IMR-90 (cell line): ENCODE data around the gene CLIC5. TPM values are rescaled to one million over a fixed set of nuclear protein-coding genes. Genes with fewer than 3 reads are reported as not detected.

Experiments
- ATAC-seq: fragments of 200-7000 bp; cut with Tn5 transposase; 2 replicates; pipeline ENCODE4 v1.9.1; 2020; ENCODE audit warnings: low read depth, mild to moderate bottlenecking, moderate library complexity
- BruUV-seq: library from RNA; stranded (reverse); fragments of 400-500 nt; replicated peaks from 2 replicates; lab custom pipeline; 2021; lab: Mats Ljungman, UMichigan
- CTCF ChIA-PET: fragments of 300-600 bp; formaldehyde crosslinking; extraction: SDS; loops from one replicate; lab custom pipeline; 2021; ENCODE audit warnings: antibody characterized with exemption; lab: Yijun Ruan, JAX
- POLR2A ChIA-PET: fragments of 300-600 bp; sonication (Branson Sonifier 250); formaldehyde crosslinking; loops from one replicate; lab custom pipeline; 2022; ENCODE audit warnings: antibody characterized with exemption; ENCODE audit not compliant: unreplicated experiment; lab: Charles Lee
- DNase-seq: peaks from one replicate; pipeline ENCODE4 v3.0.0; 2013
- H2AFZ ChIP-seq: replicated peaks from 2 replicates; pipeline ENCODE3; 2013; ENCODE audit warnings: low read length, mild to moderate bottlenecking; ENCODE audit not compliant: poor library complexity
- H2AK5ac ChIP-seq: 2 replicates; pipeline ENCODE4 v1.6.1; 2013; ENCODE audit warnings: low read depth, low read length, inconsistent platforms
- H2AK9ac ChIP-seq: replicated peaks from 2 replicates; pipeline ENCODE3; 2013; ENCODE audit warnings: mild to moderate bottlenecking, low read depth, low read length, moderate library complexity; ENCODE audit not compliant: poor library complexity
- H2BK120ac ChIP-seq: 2 replicates; pipeline ENCODE4 v1.6.1; 2013; ENCODE audit warnings: low read depth, low read length, inconsistent platforms
- H2BK15ac ChIP-seq: 3 replicates; pipeline ENCODE4 v1.6.1; 2013; ENCODE audit warnings: low read depth, low read length, inconsistent platforms
- H2BK20ac ChIP-seq: 2 replicates; pipeline ENCODE4 v1.6.1; 2013; ENCODE audit warnings: low read depth, mild to moderate bottlenecking, inconsistent platforms, low read length, moderate library complexity
- H2BK5ac ChIP-seq: 2 replicates; pipeline ENCODE4 v1.6.1; 2013; ENCODE audit warnings: mild to moderate bottlenecking, low read depth, low read length, inconsistent platforms; ENCODE audit not compliant: poor library complexity, severe bottlenecking
- H3K14ac ChIP-seq: replicated peaks from 2 replicates; pipeline ENCODE4 v1.6.1; 2013; ENCODE audit warnings: low read depth, low read length, inconsistent platforms
- H3K18ac ChIP-seq: 2 replicates; pipeline ENCODE4 v1.6.1; 2013; ENCODE audit warnings: low read depth, low read length, control low read depth
- H3K23ac ChIP-seq: 2 replicates; pipeline ENCODE4 v1.6.1; 2013; ENCODE audit warnings: low read depth, low read length, inconsistent platforms
- H3K27ac ChIP-seq: 2 replicates; pipeline ENCODE4 v1.5.1; 2013; ENCODE audit warnings: mild to moderate bottlenecking, control low read depth, low read length; ENCODE audit not compliant: insufficient read depth
- H3K27me3 ChIP-seq: 2 replicates; pipeline ENCODE4 v1.6.1; 2013; ENCODE audit warnings: low read length; ENCODE audit not compliant: control insufficient read depth, insufficient read depth
- H3K36me3 ChIP-seq: 2 replicates; pipeline ENCODE4 v1.6.1; 2013; ENCODE audit warnings: low read length, mixed read lengths; ENCODE audit not compliant: control insufficient read depth, insufficient read depth
- H3K4ac ChIP-seq: 2 replicates; pipeline ENCODE4 v1.6.1; 2013; ENCODE audit warnings: low read depth, low read length, inconsistent platforms
- H3K4me1 ChIP-seq: 2 replicates; pipeline ENCODE4 v1.6.1; 2013; ENCODE audit warnings: low read length, mixed read lengths; ENCODE audit not compliant: control insufficient read depth, insufficient read depth
- H3K4me2 ChIP-seq: 2 replicates; pipeline ENCODE4 v1.6.1; 2013; ENCODE audit warnings: low read depth, mild to moderate bottlenecking, control low read depth, low read length, moderate library complexity
- H3K4me3 ChIP-seq: 2 replicates; pipeline ENCODE4 v1.5.1; 2013; ENCODE audit warnings: low read depth, mild to moderate bottlenecking, control low read depth, low read length, moderate library complexity; ENCODE audit not compliant: insufficient read depth
- H3K56ac ChIP-seq: 2 replicates; pipeline ENCODE4 v1.6.1; 2013; ENCODE audit warnings: low read length, inconsistent platforms; ENCODE audit not compliant: insufficient read depth; ENCODE audit errors: extremely low read depth
- H3K79me1 ChIP-seq, 2 experiments: 2 replicates each; pipeline ENCODE4 v1.6.1; 2013; ENCODE audit warnings: low read length in 2 of 2, inconsistent platforms in 1 of 2, low read depth in 1 of 2
- H3K9ac ChIP-seq: 2 replicates; pipeline ENCODE4 v1.6.1; 2013; ENCODE audit warnings: low read depth, low read length, control low read depth
- H3K9me1 ChIP-seq: 2 replicates; pipeline ENCODE4 v1.6.1; 2013; ENCODE audit warnings: low read length, inconsistent platforms; ENCODE audit not compliant: insufficient read depth
- H3K9me3 ChIP-seq: 2 replicates; pipeline ENCODE4 v1.6.1; 2013; ENCODE audit warnings: low read length; ENCODE audit not compliant: control insufficient read depth, insufficient read depth
- H4K20me1 ChIP-seq: 2 replicates; pipeline ENCODE4 v1.6.1; 2013; ENCODE audit warnings: low read length, inconsistent platforms; ENCODE audit not compliant: insufficient read depth
- H4K5ac ChIP-seq: 2 replicates; pipeline ENCODE4 v1.6.1; 2013; ENCODE audit warnings: mild to moderate bottlenecking, low read depth, low read length, control low read depth
- H4K8ac ChIP-seq, 2 experiments: 2 replicates each; pipeline ENCODE4 v1.6.1; 2013; ENCODE audit warnings: low read depth in 2 of 2, low read length in 2 of 2, control low read depth in 1 of 2, inconsistent platforms in 1 of 2
- H4K91ac ChIP-seq: 2 replicates; pipeline ENCODE4 v1.6.1; 2013; ENCODE audit warnings: low read depth, low read length, inconsistent platforms; ENCODE audit not compliant: insufficient read depth
- BHLHE40 ChIP-seq: fragments of 150-350 bp; IDR thresholded peaks from 2 replicates; pipeline ENCODE4 v1.6.1; 2016; ENCODE audit warnings: mild to moderate bottlenecking, low read depth, low read length
- CEBPB ChIP-seq: IDR thresholded peaks from 2 replicates; pipeline ENCODE4 v1.6.1; 2012; ENCODE audit warnings: low read depth, low read length, improper control_type of control experiment
- CHD1 ChIP-seq: IDR thresholded peaks from 2 replicates; pipeline ENCODE4 v1.6.1; 2012; ENCODE audit warnings: low read depth, low read length, improper control_type of control experiment
- CTCF ChIP-seq: conservative IDR thresholded peaks from 2 replicates; pipeline ENCODE4 v1.5.1; 2012; ENCODE audit warnings: mild to moderate bottlenecking, low read depth, low read length, improper control_type of control experiment
- ELK1 ChIP-seq: fragments of 150-350 bp; IDR thresholded peaks from 2 replicates; pipeline ENCODE4 v1.6.1; 2016; ENCODE audit warnings: low read depth, mild to moderate bottlenecking, low read length, moderate library complexity, borderline replicate concordance
- FOS ChIP-seq: fragments of 150-350 bp; IDR thresholded peaks from 2 replicates; pipeline ENCODE4 v1.6.1; 2016; ENCODE audit warnings: low read depth, low read length
- MAFK ChIP-seq: IDR thresholded peaks from 2 replicates; pipeline ENCODE4 v1.6.1; 2012; ENCODE audit warnings: low read depth, low read length, improper control_type of control experiment
- MAZ ChIP-seq: IDR thresholded peaks from 2 replicates; pipeline ENCODE4 v1.6.1; 2012; ENCODE audit warnings: low read depth, mild to moderate bottlenecking, low read length, improper control_type of control experiment, moderate library complexity, borderline replicate concordance
- MXI1 ChIP-seq: IDR thresholded peaks from 2 replicates; pipeline ENCODE4 v1.6.1; 2012; ENCODE audit warnings: low read depth, mild to moderate bottlenecking, low read length, moderate library complexity, borderline replicate concordance
- NFE2L2 ChIP-seq: fragments of 150-350 bp; IDR thresholded peaks from 2 replicates; pipeline ENCODE4 v1.6.1; 2016; ENCODE audit warnings: low read depth, mild to moderate bottlenecking, low read length
- POLR2A ChIP-seq: IDR thresholded peaks from 2 replicates; pipeline ENCODE4 v1.6.1; 2012; ENCODE audit warnings: mild to moderate bottlenecking, low read depth, low read length
- RAD21 ChIP-seq: IDR thresholded peaks from 2 replicates; pipeline ENCODE4 v1.6.1; 2012; ENCODE audit warnings: low read length, improper control_type of control experiment
- RCOR1 ChIP-seq: IDR thresholded peaks from 2 replicates; pipeline ENCODE4 v1.6.1; 2012; ENCODE audit warnings: mild to moderate bottlenecking, low read length, improper control_type of control experiment; ENCODE audit not compliant: insufficient replicate concordance
- RFX5 ChIP-seq: IDR thresholded peaks from 2 replicates; pipeline ENCODE4 v1.8.0; 2012; ENCODE audit warnings: low read depth, mild to moderate bottlenecking, low read length, moderate library complexity
- SMC3 ChIP-seq: fragments of 150-350 bp; IDR thresholded peaks from 2 replicates; pipeline ENCODE4 v1.6.1; 2016; ENCODE audit warnings: low read depth, mild to moderate bottlenecking, antibody characterized with exemption, low read length, moderate library complexity
- USF2 ChIP-seq: fragments of 150-350 bp; IDR thresholded peaks from 2 replicates; pipeline ENCODE4 v1.6.1; 2017; ENCODE audit warnings: mild to moderate bottlenecking, antibody characterized with exemption, low read length, low read depth
- WGBS, 2 experiments: methylation state at CpG; one replicate each; pipeline versions ENCODE4 v1.1.5 to v1.1.7; 2013; ENCODE audit warnings: missing lambda C conversion rate in 2 of 2; ENCODE audit not compliant: insufficient read length in 1 of 2; ENCODE audit errors: extremely low coverage in 2 of 2; 5-methylcytosine and 5-hydroxymethylcytosine counted together
- dilution Hi-C: fragments of 300-500 bp; cut with HindIII; formaldehyde crosslinking; loops from one replicate; pipeline ENCODE4 v1.14.3; 2018; ENCODE audit warnings: low sequenced_read_pairs; ENCODE audit not compliant: unreplicated experiment
- in situ Hi-C: fragments of 300-500 bp; cut with MboI; formaldehyde crosslinking; loops from 3 replicates; pipeline ENCODE4 v1.14.3; 2019; ENCODE audit warnings: low sequenced_read_pairs, inconsistent platforms, mixed read lengths
- intact Hi-C: fragments of 100-400 bp; cut with micrococcal nuclease; formaldehyde crosslinking; loops from 2 replicates; pipeline ENCODE4 v1.10.0; 2022
- polyA plus RNA-seq, 3 experiments: library from polyadenylated mRNA; depleted of rRNA; stranded (reverse); fragments of >200 nt; gene quantifications; 2 replicates each; pipeline ENCODE4 v1.2.3, GENCODE V29; 2012; ENCODE audit warnings: low replicate concordance in 1 of 3
- total RNA-seq: library from RNA; depleted of rRNA; stranded (reverse); fragments of >200 nt; gene quantifications from 2 replicates; pipeline ENCODE4 v1.2.3, GENCODE V29; 2012

CLIC5 gene
- total and polyA plus RNA-seq, 2 of the 4 experiments (the other 2 are of a cell fraction) = not detected

GRCh38 chr6:45990162-45990561 is 25.5 kb downstream of the CLIC5 start:
- H3K4me2 ChIP-seq = no peak overlapping the region
- TF ChIP-seq RAD21 = no peak
- no peak for TF ChIP-seq BHLHE40
- no peak for TF ChIP-seq CHD1
- no peak for TF ChIP-seq SMC3
- no peak for TF ChIP-seq RFX5
- TF ChIP-seq MXI1 = no peak
- no peak for TF ChIP-seq FOS
- TF ChIP-seq CTCF = no peak
- no peak for TF ChIP-seq USF2
- TF ChIP-seq MAZ = no peak
- TF ChIP-seq RCOR1 = no peak
- TF ChIP-seq POLR2A = no peak
- TF ChIP-seq ELK1 = no peak
- TF ChIP-seq MAFK = no peak
- no peak for TF ChIP-seq CEBPB
- no peak for TF ChIP-seq NFE2L2
- ChIA-PET CTCF (no interaction called here), POLR2A (no interaction called here)
- H3K9ac ChIP-seq = no peak overlapping the region
- no peaks in the 10 kb centered on the region for H3K27me3 ChIP-seq
- no peak overlapping the region for H3K4me3 ChIP-seq
- no peaks in the 10 kb centered on the region for H4K20me1 ChIP-seq
- no peak overlapping the region for H2BK20ac ChIP-seq
- DNase-seq (no peak), ATAC-seq (no peak)
- H3K14ac ChIP-seq = no peak overlapping the region
- H2AK9ac ChIP-seq = no peak overlapping the region
- no peak overlapping the region for H4K91ac ChIP-seq
- H3K79me1 ChIP-seq = no peaks in the 10 kb centered on the region
- dilution Hi-C loops = no loop called here
- no peak overlapping the region for H2AFZ ChIP-seq
- no peak overlapping the region for H2AK5ac ChIP-seq
- H4K8ac ChIP-seq = no peak overlapping the region
- H3K36me3 ChIP-seq = no peaks in the 10 kb centered on the region
- in situ Hi-C loops = no loop called here
- no peak overlapping the region for H2BK5ac ChIP-seq
- no peak overlapping the region for H4K5ac ChIP-seq
- H3K9me1 ChIP-seq = no peaks in the 10 kb centered on the region
- H3K56ac ChIP-seq = no peak overlapping the region
- H3K4ac ChIP-seq = no peak overlapping the region
- WGBS, 2 experiments = no CpG with 5 or more reads among the region's 1 CpG
- H2BK120ac ChIP-seq = no peak overlapping the region
- H3K27ac ChIP-seq = no peak overlapping the region
- H3K23ac ChIP-seq = no peak overlapping the region
- H3K4me1 ChIP-seq = no peaks in the 10 kb centered on the region
- BruUV-seq = no TSS peak
- H3K9me3 ChIP-seq = no peaks in the 10 kb centered on the region
- H2BK15ac ChIP-seq = no peak overlapping the region
- intact Hi-C loops = no loop called here
- H3K18ac ChIP-seq = no peak overlapping the region
